GM12801 (cell line): Measurements from ENCODE around the gene FANCI.

Experiments used
- TF ChIP-seq, protein P1 (sequence below): IDR thresholded peaks from one replicate; pipeline ENCODE4 v1.5.1; 2011; ENCODE audit warnings: control low read depth; ENCODE audit not compliant: insufficient read length; ENCODE audit errors: extremely low read depth

Gene FANCI

DNA sequence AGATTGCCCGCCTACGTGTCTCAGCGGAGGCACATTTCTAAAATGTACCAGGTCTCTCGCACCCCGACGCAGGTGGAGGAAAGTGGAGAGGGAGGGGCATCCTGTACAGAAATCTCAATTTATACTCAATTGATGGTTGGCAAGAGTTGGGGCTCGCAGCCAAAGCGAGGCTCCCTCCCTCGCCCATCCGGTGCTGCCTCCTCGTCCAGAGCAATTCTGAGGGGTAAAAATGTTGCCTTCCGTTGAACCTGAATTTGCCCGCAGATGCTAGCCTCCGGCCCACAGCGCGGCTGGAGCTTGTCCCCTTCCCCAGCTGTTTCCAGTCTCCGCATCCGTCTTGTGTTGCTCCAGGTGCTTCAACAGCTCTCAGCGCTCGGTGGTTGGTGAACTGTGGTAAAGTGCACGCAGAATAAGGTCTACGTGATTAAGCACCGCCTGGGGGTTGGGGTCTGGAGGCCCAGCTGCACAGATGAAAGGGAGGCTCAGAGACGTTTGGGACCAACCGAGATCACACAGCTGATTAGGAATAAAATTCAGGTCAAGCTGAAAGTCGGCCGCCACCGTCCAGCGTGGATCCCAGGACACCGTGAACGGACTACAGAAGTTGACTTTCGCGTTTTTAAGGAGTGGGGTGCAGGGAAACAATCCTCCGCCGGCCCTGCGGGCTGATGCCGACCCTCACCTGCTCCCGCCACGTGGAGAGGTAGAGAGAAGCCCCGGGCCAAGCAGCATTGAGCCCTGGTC is 91.7 kb downstream of the FANCI start:
- TF ChIP-seq, protein P1, sequence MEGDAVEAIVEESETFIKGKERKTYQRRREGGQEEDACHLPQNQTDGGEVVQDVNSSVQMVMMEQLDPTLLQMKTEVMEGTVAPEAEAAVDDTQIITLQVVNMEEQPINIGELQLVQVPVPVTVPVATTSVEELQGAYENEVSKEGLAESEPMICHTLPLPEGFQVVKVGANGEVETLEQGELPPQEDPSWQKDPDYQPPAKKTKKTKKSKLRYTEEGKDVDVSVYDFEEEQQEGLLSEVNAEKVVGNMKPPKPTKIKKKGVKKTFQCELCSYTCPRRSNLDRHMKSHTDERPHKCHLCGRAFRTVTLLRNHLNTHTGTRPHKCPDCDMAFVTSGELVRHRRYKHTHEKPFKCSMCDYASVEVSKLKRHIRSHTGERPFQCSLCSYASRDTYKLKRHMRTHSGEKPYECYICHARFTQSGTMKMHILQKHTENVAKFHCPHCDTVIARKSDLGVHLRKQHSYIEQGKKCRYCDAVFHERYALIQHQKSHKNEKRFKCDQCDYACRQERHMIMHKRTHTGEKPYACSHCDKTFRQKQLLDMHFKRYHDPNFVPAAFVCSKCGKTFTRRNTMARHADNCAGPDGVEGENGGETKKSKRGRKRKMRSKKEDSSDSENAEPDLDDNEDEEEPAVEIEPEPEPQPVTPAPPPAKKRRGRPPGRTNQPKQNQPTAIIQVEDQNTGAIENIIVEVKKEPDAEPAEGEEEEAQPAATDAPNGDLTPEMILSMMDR: no peak

DNA sequence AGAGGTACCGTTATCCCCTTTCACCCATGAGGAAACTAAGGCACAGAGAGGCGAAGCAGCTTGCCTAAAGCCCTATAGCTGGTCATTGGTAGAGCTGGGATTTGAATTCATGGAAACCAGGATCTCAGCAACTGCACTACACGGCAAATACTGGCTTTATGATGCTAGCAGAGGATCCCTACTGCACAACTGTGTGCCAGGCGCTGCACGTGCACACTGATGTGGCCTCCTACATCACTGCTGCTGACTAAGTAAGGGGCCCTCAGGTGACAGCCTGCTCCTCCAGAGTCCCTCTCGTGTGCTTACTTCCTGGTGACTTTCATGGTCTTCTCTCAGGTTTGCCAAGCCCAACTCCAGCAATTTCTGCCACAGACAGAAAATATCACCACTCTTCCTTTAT is 94.3 kb downstream of the FANCI start:
- TF ChIP-seq, protein P1: no peak

DNA sequence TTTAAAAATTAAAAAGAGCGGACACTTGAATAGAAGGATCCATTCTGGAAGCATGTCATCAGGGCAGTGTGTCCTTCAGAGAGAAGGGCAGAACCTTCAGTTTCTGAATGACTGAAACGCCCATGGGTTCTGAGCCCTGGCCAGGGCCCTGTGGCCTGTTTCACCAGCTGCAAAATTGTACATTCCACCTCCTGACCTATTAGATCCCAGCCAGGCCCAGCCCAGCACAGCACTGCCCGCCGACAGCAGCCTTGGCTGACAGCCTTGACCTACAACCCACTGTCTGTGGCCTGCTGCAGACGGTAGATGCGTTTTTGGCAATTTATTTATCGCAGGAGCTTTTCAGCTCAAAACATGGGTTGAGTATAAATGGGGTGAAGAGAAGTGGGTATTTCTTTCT is 96.8 kb downstream of the FANCI start:
- TF ChIP-seq, protein P1: no peak

DNA sequence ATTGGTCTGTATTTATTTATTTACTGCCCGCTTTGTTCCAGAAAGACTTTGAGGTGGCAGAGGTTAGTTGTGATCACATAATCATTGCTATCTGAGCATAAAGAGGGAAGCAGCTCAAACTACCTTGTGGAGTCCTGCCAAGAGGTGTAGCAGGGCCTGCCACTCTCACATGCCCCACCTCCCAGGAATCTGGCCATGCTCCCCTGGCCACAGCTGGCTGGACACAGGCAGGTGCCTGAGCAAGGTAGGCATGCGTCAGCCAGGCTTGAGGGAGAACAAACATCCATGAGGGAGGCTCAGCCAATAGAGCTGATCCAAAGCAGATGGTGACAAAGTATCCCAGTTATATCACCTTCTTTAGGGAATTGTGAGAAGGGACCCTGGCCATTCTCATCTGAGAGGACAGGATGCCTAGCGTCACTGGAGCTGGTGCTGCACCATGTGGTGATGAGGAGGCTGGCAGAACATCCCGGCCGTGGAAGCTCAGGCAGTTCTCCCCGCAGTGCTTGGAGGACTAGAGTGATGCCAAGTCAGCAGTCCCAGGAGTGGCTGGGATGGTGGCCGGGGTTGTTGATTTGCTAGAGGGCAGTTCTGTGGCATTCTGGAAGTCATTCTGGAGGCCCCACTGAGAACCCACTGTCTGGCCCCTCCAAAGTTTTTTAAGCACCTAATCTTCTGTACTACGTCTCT is 97.7 kb downstream of the FANCI start:
- TF ChIP-seq, protein P1: no peak

DNA sequence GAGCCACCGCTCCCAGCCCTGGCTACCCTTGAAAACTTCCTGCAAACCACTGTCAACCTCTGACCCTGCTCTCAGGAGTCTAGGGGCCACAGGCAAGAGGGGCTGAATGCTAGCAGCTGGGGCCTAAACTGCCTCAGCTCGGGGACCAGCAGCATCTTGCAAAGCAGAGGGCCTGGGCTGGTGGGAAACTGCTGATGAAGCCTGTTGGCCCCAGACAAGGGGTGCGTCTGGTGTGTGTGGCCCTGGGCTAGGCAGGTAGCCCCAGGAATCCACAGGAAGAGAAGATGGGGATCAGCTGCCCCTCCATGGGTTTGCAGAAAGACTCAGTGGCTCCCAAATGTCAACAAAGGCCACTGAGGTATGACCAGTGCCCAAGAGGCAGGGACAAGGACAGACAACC is 99.1 kb downstream of the FANCI start:
- TF ChIP-seq, protein P1: no peak

DNA sequence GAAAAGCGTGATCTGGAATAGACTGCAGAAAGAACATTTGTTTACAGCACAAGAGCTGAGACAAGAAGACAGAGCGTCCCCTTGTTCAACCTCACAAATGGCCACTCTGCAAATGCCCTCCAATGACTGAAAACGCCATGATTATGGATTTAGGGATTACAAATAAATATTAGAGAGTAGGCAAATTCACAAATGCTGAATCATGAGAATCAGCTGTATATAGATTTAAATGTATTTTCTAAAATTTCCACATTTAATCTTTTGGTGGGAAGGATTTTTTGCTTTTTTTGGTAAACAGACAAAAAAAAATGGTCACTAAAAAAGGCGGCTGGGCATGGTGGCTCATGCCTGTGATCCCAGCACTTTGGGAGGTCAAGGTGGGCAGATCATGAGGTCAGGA is 101.5 kb downstream of the FANCI start:
- TF ChIP-seq, protein P1: no peak

DNA sequence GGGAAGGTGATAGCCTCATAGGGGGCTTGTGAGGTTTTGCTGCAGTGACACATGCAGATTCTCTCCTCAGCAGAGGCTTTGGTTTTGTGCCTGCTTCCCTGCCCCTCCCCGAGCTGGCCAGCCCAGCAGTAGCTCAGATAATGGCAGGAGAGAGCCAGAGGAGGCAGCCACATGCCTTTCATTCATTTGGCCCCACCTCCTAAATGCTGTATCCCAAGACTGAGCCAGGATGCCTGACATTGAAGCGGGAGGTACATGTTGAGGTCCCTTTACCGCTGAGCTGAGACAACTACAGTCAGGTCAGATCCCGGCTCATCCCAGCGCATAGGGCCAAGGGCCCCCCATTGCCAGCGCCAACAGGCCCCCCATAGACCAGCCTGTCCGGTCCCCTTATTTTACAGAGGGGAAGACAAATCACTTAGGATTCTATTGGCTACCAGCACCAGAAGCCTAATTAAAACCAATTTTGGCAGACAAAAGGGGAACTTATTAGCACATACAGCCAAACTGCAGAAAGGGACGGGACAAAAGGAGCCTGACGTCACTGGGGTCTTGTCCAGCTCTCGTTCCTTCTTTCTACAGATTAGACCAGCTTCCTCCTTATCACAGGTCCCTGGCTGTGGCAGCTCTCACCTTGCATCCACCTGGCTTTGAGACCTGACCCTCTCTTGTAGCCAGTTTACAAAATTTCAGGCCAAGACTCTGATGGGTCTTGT is 102.9 kb downstream of the FANCI start:
- TF ChIP-seq, protein P1: no peak
